Thoracic aorta (tissue), 2 donors: ENCODE results near the gene EEF2KMT. TPM values are rescaled to one million over a fixed set of nuclear protein-coding genes. Genes with fewer than 3 reads are reported as not detected.

ENCODE experiments used
- ATAC-seq: fragments of 150-250 bp; one replicate; pipeline ENCODE4 v1.8.0; 2017; ENCODE audit warnings: low read depth; ENCODE audit not compliant: insufficient number of reproducible peaks, low FRiP score
- DNase-seq: peaks from one replicate; pipeline ENCODE4 v3.0.0-alpha.2; 2020; ENCODE audit warnings: low spot score
- H3K27ac ChIP-seq, 2 donors: fragments of 200-600 bp; sonication (generic); 1 replicate in 1 of 2; 2 replicates in 1 of 2; pipeline ENCODE4 v1.5.1; 2016; ENCODE audit warnings: mild to moderate bottlenecking in 2 of 2, moderate library complexity in 2 of 2
- H3K27me3 ChIP-seq: fragments of 200-600 bp; sonication (generic); replicated peaks from 2 replicates; pipeline ENCODE4 v1.6.0; 2016; ENCODE audit warnings: mild to moderate bottlenecking; ENCODE audit not compliant: insufficient read depth
- H3K36me3 ChIP-seq: fragments of 200-600 bp; sonication (generic); one replicate; pipeline ENCODE4 v1.5.1; 2016
- H3K4me1 ChIP-seq, 2 donors: fragments of 200-600 bp; sonication (generic); 1 replicate in 1 of 2; 2 replicates in 1 of 2; pipeline versions ENCODE4 v1.5.1 to v1.6.0; 2016; ENCODE audit warnings: low read depth in 2 of 2, mild to moderate bottlenecking in 1 of 2; ENCODE audit not compliant: control insufficient read depth in 1 of 2
- H3K4me3 ChIP-seq: fragments of 200-600 bp; sonication (generic); 2 replicates; pipeline ENCODE4 v1.5.1; 2016; ENCODE audit warnings: mild to moderate bottlenecking
- H3K9me3 ChIP-seq: fragments of 200-600 bp; sonication (generic); 2 replicates; pipeline ENCODE4 v1.5.1; 2016
- CTCF ChIP-seq: fragments of 200-600 bp; sonication (generic); IDR thresholded peaks from one replicate; pipeline ENCODE4 v1.5.1; 2019; ENCODE audit warnings: antibody characterized with exemption
- total RNA-seq, 2 donors: library from RNA; depleted of rRNA; stranded (reverse); fragments of >200 nt; gene quantifications; one replicate each; pipeline versions ENCODE4 v1.1.0 to v1.2.3, GENCODE V29; 2016

EEF2KMT gene
- total RNA-seq, 2 donors from 2014 or later, result 6.8 to 14.9 TPM

- Histone ChIP-seq H3K9me3 (no peaks in the 10 kb centered on the region), H3K4me1 (peaks cover 4 to 19% of the 10 kb centered on the region in 2 donors), H3K27ac (no peak overlapping the region), H3K27me3 (no peaks in the 10 kb centered on the region), H3K36me3 (no peaks in the 10 kb centered on the region), H3K4me3 (no peak overlapping the region)
- no peak for TF ChIP-seq CTCF
- ATAC-seq (no peak), DNase-seq (no peak)
These were observed 61.7 kb downstream of the EEF2KMT start for GRCh38 chr16:5035909-5036227.

Other genes starting within 250 kb of the EEF2KMT start
- gene PPL, start 160.6 kb downstream of the EEF2KMT start, total RNA-seq, result 10 to 100 TPM; 22.6 to 28.8 TPM
- 1 to 10 TPM in 1 of 2 donors, under 1 TPM in 1; 0.92 to 4.6 TPM for gene SEC14L5, start 139.5 kb downstream of the EEF2KMT start, total RNA-seq
- gene NAGPA, start 63.9 kb downstream of the EEF2KMT start, total RNA-seq, result 10 to 100 TPM; 35.3 to 55.2 TPM
- 10 to 100 TPM; 11.6 to 21.4 TPM for gene C16orf89, start 31.8 kb downstream of the EEF2KMT start, total RNA-seq
- 10 to 100 TPM; 24.1 to 36.7 TPM for gene ALG1, start 26.0 kb downstream of the EEF2KMT start, total RNA-seq